IgD-negative memory B cell (primary cell): ENCODE data around the gene DERL3. TPM values are rescaled to one million over a fixed set of nuclear protein-coding genes. Genes with fewer than 3 reads are reported as not detected.

Source experiments
- H3K27ac Mint-ChIP-seq, 3 donors: one replicate each; pipeline ENCODE4 v1.8.0; 2020 to 2022; ENCODE audit warnings: mild to moderate bottlenecking in 3 of 3, mixed read lengths in 3 of 3, moderate library complexity in 1 of 3
- H3K27me3 Mint-ChIP-seq: one replicate; pipeline ENCODE4 v1.8.0; 2021; ENCODE audit warnings: mixed read lengths
- H3K36me3 Mint-ChIP-seq: one replicate; pipeline ENCODE4 v1.8.0; 2020; ENCODE audit warnings: mild to moderate bottlenecking, mixed read lengths
- H3K4me1 Mint-ChIP-seq, 3 donors: one replicate each; pipeline ENCODE4 v1.8.0; 2020 to 2022; ENCODE audit warnings: mixed read lengths in 3 of 3, mild to moderate bottlenecking in 1 of 3
- H3K4me3 Mint-ChIP-seq, 4 donors: one replicate each; pipeline ENCODE4 v1.8.0; 2020 to 2022; ENCODE audit warnings: mild to moderate bottlenecking in 4 of 4, mixed read lengths in 4 of 4, moderate library complexity in 3 of 4
- H3K9me3 Mint-ChIP-seq, 3 donors: one replicate each; pipeline ENCODE4 v1.8.0; 2020 to 2021; ENCODE audit warnings: mixed read lengths in 3 of 3, mild to moderate bottlenecking in 1 of 3
- polyA plus RNA-seq: library from polyadenylated mRNA; unstranded; fragments of 300-500 nt; fragmentation: Illumina TruSeq; gene quantifications from one replicate; pipeline ENCODE4 v1.2.3, GENCODE V29; 2021

DERL3 gene
- polyA plus RNA-seq, 1 donor from 2014 or later: 49.4 TPM

DNA sequence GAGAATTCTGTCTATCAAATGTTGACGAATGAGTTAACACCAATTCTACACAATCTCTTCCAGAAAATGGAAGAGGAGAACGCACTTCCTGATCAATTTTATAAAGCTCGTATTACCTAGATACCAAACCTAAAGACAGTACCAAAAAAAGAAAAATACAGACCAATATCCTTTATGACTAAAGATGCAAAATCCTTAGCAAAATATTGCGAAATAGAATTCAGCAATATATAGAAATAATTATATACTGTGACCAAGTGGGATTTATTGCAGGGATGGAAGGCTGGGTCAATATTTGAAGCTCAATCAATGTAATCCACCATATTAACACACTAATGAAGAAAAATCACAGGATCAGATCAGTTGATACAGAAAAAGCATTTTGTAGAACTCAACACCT, 26.4 kb downstream of the DERL3 start:
- H3K4me3 Mint-ChIP-seq: no peak overlapping the region
- peaks cover 17 to 25% (median 24%) of the 10 kb centered on the region in 3 donors for H3K4me1 Mint-ChIP-seq
- H3K9me3 Mint-ChIP-seq: no peaks in the 10 kb centered on the region
- no peaks in the 10 kb centered on the region for H3K27me3 Mint-ChIP-seq
- peaks cover 13% of the 10 kb centered on the region for H3K36me3 Mint-ChIP-seq
- no peak overlapping the region for H3K27ac Mint-ChIP-seq

DNA sequence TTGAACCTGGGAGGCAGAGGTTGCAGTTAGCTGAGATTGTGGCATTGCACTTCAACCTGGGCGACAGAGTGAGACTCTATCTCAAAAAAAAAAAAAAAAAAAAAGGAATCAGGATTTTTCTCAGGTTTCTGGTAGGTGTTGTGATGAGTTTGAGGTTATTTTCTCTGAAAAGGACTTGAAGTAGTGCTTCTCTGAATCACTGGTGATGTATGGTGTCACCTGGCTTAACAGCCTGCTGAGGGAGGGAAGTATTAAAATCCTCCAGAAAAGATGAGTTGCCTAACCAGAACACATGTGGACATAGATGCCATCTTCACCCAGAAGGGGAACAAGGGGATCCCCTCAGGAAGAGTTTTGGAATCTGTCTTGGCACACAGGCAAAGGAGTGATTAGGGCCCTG, 32.0 kb downstream of the DERL3 start:
- Mint-ChIP-seq H3K27ac (peak overlapping the region; percentile 59 to 99 (median 97)), H3K27me3 (no peaks in the 10 kb centered on the region), H3K9me3 (no peaks in the 10 kb centered on the region), H3K36me3 (peaks cover 11% of the 10 kb centered on the region), H3K4me1 (peaks cover 38 to 54% (median 50%) of the 10 kb centered on the region in 3 donors), H3K4me3 (peak overlapping the region; percentile 30 to 95 (median 91))

DNA sequence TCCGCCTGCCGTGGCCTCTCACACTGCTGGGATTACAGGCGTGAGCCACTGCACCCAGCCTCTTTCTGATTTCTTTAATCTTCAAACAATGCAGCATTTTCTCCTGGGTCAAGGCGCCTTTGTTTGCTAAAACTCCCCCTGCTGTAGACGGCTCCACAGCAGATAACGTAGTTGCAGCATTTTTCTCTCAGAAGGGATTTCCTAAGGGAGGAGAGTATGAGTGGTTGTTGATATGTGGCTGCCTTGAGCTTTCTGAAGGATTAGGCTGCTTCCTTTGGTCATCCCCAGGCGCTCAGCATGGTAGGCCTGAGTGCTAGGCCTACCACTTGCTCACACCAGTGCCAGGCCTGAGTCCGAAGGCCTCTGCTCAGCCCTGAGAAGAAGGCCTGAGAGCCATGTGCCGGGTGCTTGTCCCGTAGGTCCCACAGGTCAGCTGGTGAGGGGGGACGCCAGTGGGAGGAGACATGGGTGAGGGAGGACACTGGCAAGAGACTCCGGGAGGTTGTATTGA, 34.0 kb downstream of the DERL3 start:
- peaks cover 47 to 63% (median 58%) of the 10 kb centered on the region in 3 donors for H3K4me1 Mint-ChIP-seq
- H3K36me3 Mint-ChIP-seq: peaks cover 4% of the 10 kb centered on the region

DNA sequence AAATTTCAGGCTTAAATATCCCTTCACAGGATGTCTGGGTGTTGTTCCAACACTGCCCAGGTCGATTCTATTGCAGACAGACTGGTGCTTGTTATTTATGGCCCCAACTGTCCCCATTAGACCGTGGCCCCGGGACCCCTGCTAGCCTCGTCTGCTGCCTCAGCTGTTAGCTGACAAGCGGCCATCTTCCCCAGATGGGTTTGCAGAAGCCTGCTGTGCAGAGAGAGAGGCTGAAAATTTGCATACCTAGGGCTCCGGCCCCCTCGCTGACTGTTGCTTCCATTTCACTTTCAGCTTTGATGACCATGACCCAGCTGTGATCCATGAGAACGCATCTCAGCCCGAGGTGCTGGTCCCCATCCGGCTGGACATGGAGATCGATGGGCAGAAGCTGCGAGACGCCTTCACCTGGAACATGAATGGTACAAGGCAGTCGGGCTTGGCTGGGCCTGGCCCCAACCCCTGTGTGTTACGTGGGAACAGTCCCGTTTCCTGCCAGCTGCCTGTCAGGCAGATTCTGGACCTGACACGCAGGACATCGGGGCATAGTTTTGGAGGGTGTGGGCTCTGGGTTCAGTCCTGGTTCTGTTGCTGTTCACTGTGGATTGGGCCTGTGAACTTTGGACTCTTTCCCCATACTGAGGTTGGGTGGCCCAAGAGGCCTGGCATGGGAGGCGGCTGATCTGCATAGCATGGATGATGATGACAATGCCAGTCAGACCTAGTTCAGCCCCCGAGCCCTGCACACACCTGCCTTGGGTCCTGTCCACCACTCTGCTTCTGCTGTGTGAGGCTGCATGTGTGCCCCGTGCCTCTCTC, 35.6 kb downstream of the DERL3 start:
- Mint-ChIP-seq H3K9me3 (peaks cover 0 to 2% (median 0%) of the 10 kb centered on the region in 3 donors), H3K4me1 (peaks cover 53 to 70% (median 67%) of the 10 kb centered on the region in 3 donors), H3K27ac (peak overlapping the region; percentile 90 to 99 (median 97)), H3K36me3 (peaks cover 6% of the 10 kb centered on the region), H3K4me3 (peak overlapping the region; percentile 83 to 96 (median 93)), H3K27me3 (peaks cover 1% of the 10 kb centered on the region)

More for the DNA sequence above, 34.0 kb downstream of the DERL3 start:
- Mint-ChIP-seq H3K27ac (peak overlapping the region; percentile 89 to 99 (median 97)), H3K27me3 (peaks cover 1% of the 10 kb centered on the region), H3K9me3 (no peaks in the 10 kb centered on the region), H3K4me3 (peak overlapping the region; percentile 83 to 96 (median 93))

DNA sequence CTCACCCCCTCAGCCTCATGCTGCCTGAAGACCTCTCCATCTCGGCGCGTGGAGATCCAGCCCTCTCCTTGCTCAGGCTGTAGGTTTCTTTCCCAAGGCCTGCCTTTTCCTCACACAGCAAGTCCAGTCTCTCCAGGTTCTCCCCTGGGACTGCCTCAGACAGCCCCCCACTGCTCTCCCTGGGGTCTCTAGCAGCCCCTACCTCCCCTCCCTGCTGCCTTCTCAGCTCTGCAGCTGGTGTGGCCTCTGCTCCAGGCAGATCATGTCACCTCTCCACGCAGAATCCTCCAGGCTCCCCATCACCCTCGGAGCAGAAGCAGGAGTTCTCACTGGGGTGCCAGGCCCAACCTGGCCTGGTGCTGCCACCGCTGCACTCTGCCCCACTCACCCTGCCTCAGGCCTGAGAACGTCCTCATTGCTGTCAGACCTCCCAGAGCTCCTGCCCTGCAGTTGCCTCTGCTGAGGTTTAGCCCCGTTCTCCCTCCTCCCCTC, 36.9 kb downstream of the DERL3 start:
- peaks cover 0 to 2% (median 0%) of the 10 kb centered on the region in 3 donors for H3K9me3 Mint-ChIP-seq
- peaks cover 4% of the 10 kb centered on the region for H3K36me3 Mint-ChIP-seq
- H3K4me1 Mint-ChIP-seq: peaks cover 51 to 68% (median 67%) of the 10 kb centered on the region in 3 donors
- H3K4me3 Mint-ChIP-seq: peak overlapping the region in 3 of 4 donors; percentile 83 to 96 (median 95)
- H3K27ac Mint-ChIP-seq: peak overlapping the region; percentile 97 to 99 (median 99)
- H3K27me3 Mint-ChIP-seq: peaks cover 1% of the 10 kb centered on the region

DNA sequence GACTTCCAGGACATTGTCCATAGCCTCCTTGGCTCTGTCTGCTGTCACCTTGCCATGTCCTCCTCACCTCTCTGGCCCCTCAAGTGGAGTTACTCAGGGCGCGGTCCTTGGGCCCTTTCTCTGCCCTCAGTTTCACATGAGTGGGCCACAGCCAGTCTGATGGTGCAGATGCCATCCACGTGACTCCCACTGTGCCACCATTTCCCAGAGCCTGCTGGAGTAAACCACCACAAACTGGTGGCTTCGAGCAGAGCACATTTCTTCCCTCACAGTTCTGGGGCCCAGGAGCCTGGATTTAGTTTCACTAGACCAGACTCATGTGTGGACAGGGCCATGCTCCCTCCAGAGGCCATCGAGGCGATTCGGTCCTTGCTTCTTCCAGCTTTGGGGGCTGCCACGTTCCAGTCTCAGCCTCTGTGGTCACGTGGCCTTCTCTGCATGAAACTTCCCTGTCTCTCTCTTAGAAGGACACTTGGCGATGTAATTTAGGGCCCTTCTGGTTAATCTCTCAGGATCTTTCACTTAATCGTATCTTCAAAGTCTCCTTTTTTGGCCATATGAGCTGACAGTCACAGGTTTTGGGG, 37.5 kb downstream of the DERL3 start:
- peak overlapping the region; percentile 74 to 96 (median 89) for H3K4me3 Mint-ChIP-seq

DNA sequence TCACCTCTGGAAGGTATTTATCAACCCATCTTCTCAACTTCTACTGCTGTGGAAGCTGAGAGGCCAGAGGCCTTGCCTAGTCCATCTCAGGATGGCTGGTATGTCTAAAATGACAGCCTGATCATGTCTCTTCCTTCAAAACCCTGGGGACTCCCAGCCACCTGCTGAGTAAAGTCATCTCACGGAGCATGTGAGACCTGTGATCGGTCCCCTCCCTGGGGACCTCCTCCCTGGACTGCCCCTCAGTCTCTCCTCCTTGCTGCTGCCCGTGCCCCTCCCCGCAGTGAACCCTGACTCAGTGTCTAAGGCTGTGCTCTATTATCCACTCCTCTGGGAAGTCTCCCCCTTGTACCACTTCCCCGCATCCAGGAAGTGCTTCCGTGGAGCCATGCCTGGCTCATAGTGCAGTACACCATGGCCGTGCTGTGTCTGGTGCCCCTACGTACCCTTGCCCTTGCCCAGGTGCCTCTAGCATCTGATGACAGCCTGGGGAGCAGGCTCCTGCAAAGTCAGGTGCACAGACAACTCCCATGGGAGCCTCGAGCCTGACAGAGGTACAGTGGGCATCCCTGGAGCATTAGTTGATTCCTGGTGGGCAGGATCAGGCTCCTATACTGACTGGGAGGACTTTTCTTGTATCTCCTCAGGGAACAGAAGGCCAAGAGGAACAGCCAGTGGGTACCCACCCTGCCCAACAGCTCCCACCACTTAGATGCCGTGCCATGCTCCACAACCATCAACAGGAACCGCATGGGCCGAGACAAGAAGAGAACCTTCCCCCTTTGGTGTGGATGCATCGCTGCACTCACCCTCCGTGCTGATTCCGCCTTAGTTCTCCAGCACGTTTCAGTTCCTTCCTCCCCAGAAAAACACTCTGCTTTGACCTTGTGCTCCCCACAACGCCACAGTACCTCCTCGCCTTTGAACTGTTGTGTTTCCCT, 38.2 kb downstream of the DERL3 start:
- peaks cover 39 to 57% (median 56%) of the 10 kb centered on the region in 3 donors for H3K4me1 Mint-ChIP-seq
- H3K36me3 Mint-ChIP-seq: peaks cover 4% of the 10 kb centered on the region
- H3K27ac Mint-ChIP-seq: peak overlapping the region; percentile 97 to 99 (median 99)
- H3K9me3 Mint-ChIP-seq: peaks cover 0 to 2% (median 0%) of the 10 kb centered on the region in 3 donors
- H3K27me3 Mint-ChIP-seq: peaks cover 1% of the 10 kb centered on the region
- peak overlapping the region; percentile 74 to 96 (median 89) for H3K4me3 Mint-ChIP-seq

More for the DNA sequence above, 37.5 kb downstream of the DERL3 start:
- peaks cover 47 to 64% (median 63%) of the 10 kb centered on the region in 3 donors for H3K4me1 Mint-ChIP-seq
- H3K27ac Mint-ChIP-seq: peak overlapping the region; percentile 97 to 99 (median 99)
- peaks cover 1% of the 10 kb centered on the region for H3K27me3 Mint-ChIP-seq
- peaks cover 0 to 2% (median 0%) of the 10 kb centered on the region in 3 donors for H3K9me3 Mint-ChIP-seq
- peaks cover 4% of the 10 kb centered on the region for H3K36me3 Mint-ChIP-seq

DNA sequence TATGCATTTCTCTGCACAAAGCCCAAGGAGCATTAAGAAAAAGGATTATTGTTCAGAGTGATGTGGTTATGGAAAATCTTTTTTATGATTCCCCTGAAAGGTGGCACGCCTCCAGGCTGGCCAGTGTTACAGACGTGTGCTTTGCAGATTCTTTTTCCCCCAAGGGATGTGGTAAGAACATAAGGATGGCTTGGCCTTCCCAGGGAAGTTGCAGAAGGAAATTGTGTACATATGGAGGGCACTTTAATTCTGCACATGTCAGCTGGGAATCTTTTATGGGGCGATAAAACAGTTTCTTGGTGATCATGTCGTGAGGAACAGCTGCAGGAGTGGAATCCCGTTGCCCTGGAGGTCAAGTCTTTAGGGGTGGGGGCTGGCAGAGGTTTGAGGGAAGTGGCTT, 42.3 kb downstream of the DERL3 start:
- Mint-ChIP-seq H3K4me1 (peaks cover 21 to 29% (median 26%) of the 10 kb centered on the region in 3 donors), H3K9me3 (peaks cover 0 to 2% (median 0%) of the 10 kb centered on the region in 3 donors), H3K27ac (peak overlapping the region in 2 of 3 donors; percentile 63 to 84), H3K36me3 (peaks cover 4% of the 10 kb centered on the region), H3K27me3 (peaks cover 1% of the 10 kb centered on the region), H3K4me3 (no peak overlapping the region)

DNA sequence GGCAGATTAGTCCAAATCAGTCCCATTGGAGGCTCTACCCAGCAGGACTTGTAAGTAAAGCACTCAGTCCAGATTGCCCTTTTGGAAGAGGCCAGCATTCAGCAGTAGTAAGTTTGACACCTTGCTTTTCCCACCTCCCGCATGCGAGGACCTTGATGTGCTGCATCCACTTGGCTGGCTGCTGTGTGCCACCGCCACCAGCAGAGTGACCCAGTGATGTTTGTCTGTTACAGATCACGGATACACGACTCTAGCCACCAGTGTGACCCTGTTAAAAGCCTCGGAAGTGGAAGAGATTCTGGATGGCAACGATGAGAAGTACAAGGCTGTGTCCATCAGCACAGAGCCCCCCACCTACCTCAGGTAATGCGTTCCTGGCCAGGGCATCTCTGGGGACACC, 45.5 kb downstream of the DERL3 start:
- Mint-ChIP-seq H3K4me3 (peak overlapping the region in 1 of 4 donors; percentile 13), H3K27me3 (no peaks in the 10 kb centered on the region), H3K4me1 (peaks cover 7 to 17% (median 13%) of the 10 kb centered on the region in 3 donors), H3K27ac (peak overlapping the region in 2 of 3 donors; percentile 46 to 84), H3K36me3 (peaks cover 2% of the 10 kb centered on the region), H3K9me3 (no peaks in the 10 kb centered on the region)

DNA sequence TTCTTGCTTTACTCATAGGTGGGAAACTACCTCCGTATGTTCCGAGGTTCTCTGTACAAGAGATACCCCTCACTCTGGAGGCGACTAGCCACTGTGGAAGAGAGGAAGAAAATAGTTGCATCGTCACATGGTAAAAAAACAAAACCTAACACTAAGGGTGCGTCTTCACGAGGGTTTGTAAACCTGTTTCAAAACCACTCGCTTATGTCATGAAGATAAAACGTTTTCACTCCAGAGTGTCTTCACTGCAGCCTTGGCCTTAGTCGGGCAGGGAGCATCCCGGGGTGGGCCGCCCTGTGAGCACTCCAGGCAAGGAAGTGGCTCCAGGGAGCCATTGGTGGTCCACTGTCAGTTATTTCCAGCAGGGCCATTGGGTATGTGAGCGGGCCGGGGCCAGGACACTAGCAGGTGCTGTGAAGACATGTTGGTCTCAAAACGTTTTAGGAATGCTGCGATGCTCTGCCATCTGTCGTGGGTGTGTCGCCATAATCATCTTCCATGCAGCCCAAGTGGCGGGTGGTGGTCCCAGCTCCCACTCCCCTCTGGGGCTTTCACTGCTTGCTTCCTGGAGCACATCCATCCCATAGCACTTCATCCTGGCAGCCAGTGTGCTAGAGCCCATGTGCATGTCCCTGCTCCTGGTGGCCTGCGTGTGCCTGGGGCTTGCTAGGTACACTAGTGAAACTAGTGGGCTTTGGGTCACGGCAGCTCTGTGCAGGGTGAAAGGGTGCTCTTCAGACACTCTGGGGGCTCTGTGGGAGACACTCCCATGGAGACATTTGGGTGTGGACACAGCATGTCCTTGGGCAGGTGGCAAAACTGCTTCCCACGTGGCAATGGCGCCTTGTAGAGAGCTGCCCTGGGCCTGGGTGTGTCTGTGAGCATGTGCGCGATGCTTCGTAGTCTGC, 46.8 kb downstream of the DERL3 start:
- no peaks in the 10 kb centered on the region for H3K27me3 Mint-ChIP-seq
- H3K4me3 Mint-ChIP-seq: peak overlapping the region in 3 of 4 donors; percentile 45 to 63 (median 58)
- peaks cover 15 to 24% (median 17%) of the 10 kb centered on the region in 3 donors for H3K4me1 Mint-ChIP-seq
- peak overlapping the region in 1 of 3 donors; percentile 32 for H3K27ac Mint-ChIP-seq
- no peaks in the 10 kb centered on the region for H3K9me3 Mint-ChIP-seq
- peaks cover 2% of the 10 kb centered on the region for H3K36me3 Mint-ChIP-seq

DNA sequence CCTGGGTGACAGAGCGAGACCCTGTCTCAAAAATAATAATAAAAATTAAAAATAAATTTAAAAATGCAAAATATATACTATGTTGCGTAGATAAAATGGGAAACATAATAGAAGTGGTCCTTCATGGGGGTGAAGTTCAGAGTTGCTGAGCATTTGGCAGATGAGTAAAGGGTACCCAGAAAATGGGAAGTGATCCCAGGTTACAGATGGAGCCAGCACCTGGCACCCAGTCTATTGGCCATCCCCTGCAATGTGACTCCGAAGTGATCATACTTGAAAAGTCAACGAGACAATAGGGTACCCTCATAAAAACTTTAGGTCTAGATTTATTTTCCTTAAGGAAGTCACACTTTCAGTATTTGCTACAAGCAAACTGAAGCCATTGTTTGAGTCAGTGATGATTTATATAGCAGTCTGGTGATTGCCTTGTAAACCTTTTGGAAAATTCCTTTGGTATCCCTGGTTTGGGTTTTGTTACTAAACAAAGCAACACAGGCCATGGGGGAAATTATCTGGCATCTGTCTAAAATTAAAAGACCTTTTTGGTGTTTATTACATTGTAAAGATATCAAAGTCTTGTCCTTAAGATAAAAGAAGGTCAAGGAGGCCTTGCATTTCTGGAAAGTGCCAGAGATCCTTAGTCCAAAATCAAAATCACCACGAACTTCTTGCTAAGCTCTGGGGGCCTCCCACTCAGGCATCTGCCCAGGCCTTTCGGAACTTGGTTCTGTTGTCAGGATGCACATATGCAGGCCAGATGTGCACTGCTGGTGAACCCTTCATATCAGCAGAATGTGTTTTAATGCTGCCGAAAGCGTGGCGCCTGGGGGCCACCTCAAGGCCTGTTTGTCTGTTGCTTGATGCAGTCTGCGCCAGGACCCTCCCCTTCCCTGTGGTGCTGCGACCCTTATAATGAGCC, 47.7 kb downstream of the DERL3 start:
- peaks cover 21 to 28% (median 23%) of the 10 kb centered on the region in 3 donors for H3K4me1 Mint-ChIP-seq
- H3K4me3 Mint-ChIP-seq: peak overlapping the region in 3 of 4 donors; percentile 45 to 63 (median 58)
- H3K27ac Mint-ChIP-seq: no peak overlapping the region
- H3K36me3 Mint-ChIP-seq: peaks cover 2% of the 10 kb centered on the region
- no peaks in the 10 kb centered on the region for H3K9me3 Mint-ChIP-seq
- H3K27me3 Mint-ChIP-seq: no peaks in the 10 kb centered on the region

DNA sequence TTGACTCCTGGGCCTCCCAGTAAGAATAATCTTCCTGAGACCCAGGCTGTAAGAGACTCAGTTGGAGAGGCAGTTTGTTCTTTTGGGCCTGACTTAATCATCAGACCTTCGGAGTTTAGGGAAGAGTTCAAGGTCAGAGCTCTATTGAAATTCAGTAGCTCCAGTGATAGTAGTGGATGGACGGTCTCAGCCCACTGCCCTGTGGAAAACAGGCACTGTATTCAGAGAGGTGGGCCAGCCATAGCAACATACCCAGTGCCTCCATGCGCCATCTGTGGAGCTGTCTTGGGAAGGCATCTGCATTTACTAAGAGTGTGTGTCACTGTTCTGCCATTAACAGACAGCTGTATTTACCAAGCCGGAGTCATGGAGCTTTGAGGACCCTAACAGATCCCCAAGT, 49.2 kb downstream of the DERL3 start:
- H3K9me3 Mint-ChIP-seq: no peaks in the 10 kb centered on the region
- H3K27ac Mint-ChIP-seq: peak overlapping the region in 1 of 3 donors; percentile 56
- H3K4me3 Mint-ChIP-seq: peak overlapping the region in 2 of 4 donors; percentile 36 to 76
- peaks cover 21 to 28% (median 23%) of the 10 kb centered on the region in 3 donors for H3K4me1 Mint-ChIP-seq
- H3K27me3 Mint-ChIP-seq: no peaks in the 10 kb centered on the region
- H3K36me3 Mint-ChIP-seq: peaks cover 2% of the 10 kb centered on the region
